GM12891 (cell line): Measurements from ENCODE around the gene R3HDM1.

Experiments
- DNase-seq: peaks from one replicate; pipeline ENCODE4 v3.0.0; 2011; ENCODE audit warnings: low spot score; ENCODE audit not compliant: insufficient read length
- FAIRE-seq: peaks from 2 replicates; lab custom pipeline; 2011; peaks lifted over from hg19 to GRCh38; lab: Jason Lieb, UNC
- PAX5 ChIP-seq: IDR thresholded peaks from 2 replicates; pipeline ENCODE4 v1.6.1; 2011; ENCODE audit warnings: low read length, moderate library complexity, mild to moderate bottlenecking; ENCODE audit not compliant: insufficient read depth, severe bottlenecking
- POLR2A ChIP-seq: IDR thresholded peaks from 2 replicates; pipeline ENCODE4 v1.6.1; 2011; ENCODE audit warnings: low read depth, low read length, control low read depth
- POLR2AphosphoS5 ChIP-seq: IDR thresholded peaks from 2 replicates; pipeline ENCODE4 v1.6.1; 2011; ENCODE audit warnings: low read depth, low read length, control low read depth
- POU2F2 ChIP-seq: IDR thresholded peaks from 2 replicates; pipeline ENCODE4 v1.6.1; 2011; ENCODE audit warnings: low read depth, mild to moderate bottlenecking, control low read depth, low read length, moderate library complexity
- SPI1 ChIP-seq: IDR thresholded peaks from 2 replicates; pipeline ENCODE4 v1.6.1; 2011; ENCODE audit warnings: low read depth, low read length, control low read depth
- TAF1 ChIP-seq: IDR thresholded peaks from 2 replicates; pipeline ENCODE4 v1.6.1; 2011; ENCODE audit warnings: low read depth, low read length, control low read depth

The R3HDM1 gene

DNA sequence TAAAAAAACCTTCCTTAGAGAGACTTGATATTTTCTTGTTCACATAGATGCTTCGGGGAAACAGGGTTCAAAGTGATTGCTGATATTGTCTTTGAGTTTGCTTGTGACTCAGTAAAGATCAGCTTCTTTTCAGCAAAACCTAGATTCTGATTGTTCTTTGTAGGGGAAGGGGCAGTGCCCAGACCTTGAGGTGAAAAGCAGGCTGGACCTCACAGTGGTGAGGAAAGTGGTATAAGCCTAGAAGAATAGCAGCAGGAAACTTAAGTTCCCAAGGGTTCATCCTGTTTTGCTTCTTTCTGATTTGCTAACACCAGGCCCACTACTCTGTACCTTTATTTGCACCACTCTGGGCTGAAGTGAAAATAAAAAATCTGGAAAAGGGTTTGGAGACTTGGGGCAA, 231.2 kb downstream of the R3HDM1 start:
- no peak for DNase-seq
- no peak for TF ChIP-seq POLR2A
- FAIRE-seq: no peak

- FAIRE-seq: no peak
- TF ChIP-seq POU2F2 (no peak), POLR2AphosphoS5 (no peak), TAF1 (no peak), POLR2A (no peak), SPI1 (no peak), PAX5 (no peak)
These were observed 237.6 kb downstream of the R3HDM1 start for GRCh38 chr2:135768863-135769262.

DNA sequence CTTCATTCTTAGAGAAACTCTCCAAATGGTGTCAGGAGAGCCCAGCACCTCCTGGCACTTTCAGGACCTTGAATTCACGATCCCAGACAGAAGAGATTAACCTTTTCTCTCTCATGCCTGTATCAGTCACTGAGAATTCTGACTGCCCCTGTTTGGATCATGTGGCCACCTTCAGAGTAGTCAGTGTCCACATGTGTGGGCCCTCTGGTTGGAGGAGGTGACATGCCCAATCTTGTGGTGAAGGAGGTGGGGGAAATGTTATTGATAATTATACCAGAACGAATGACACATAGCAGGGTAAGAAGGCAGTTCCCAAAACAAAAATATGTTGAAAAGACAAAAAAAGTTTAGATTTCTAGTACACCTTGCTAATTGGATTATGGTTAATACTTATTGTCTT, 242.0 kb downstream of the R3HDM1 start:
- DNase-seq: no peak
- TF ChIP-seq PAX5 (no peak), SPI1 (no peak), TAF1 (no peak), POU2F2 (no peak)
- no peak for FAIRE-seq

More at GRCh38 chr2:135768863-135769262, 237.6 kb downstream of the R3HDM1 start:
- no peak for DNase-seq

GRCh38 chr2:135773917-135774316, 242.6 kb downstream of the R3HDM1 start:
- DNase-seq (no peak), FAIRE-seq (no peak)
- no peak for TF ChIP-seq POLR2A
- TF ChIP-seq SPI1: no peak
- no peak for TF ChIP-seq TAF1
- no peak for TF ChIP-seq POU2F2
- no peak for TF ChIP-seq PAX5
- no peak for TF ChIP-seq POLR2AphosphoS5
